ENCODE results near the gene DNAH10.

Gene DNAH10

GRCh38 chr12:123772074-123772473, 10.0 kb downstream of the DNAH10 start:
- no peak overlapping the region for H3K4me2 ChIP-seq (ENCODE audit: low read length)
- TF ChIP-seq CTCF (IDR thresholded peaks at IDR 0.05; ENCODE audit: low read length) = no peak
- TF ChIP-seq EZH2 (IDR thresholded peaks at IDR 0.05; ENCODE audit: borderline replicate concordance, low read length) = no peak
- H3K9ac ChIP-seq (ENCODE audit: low read length) = no peak overlapping the region

GRCh38 chr12:123773375-123773774, 11.3 kb downstream of the DNAH10 start:
- no peak overlapping the region for H3K4me3 ChIP-seq (ENCODE audit: low read depth, low read length, poor library complexity, severe bottlenecking)

More at GRCh38 chr12:123772074-123772473, 10.0 kb downstream of the DNAH10 start:
- H2AFZ ChIP-seq (ENCODE audit: low read length) = no peak overlapping the region
- no peak overlapping the region for H3K4me3 ChIP-seq (ENCODE audit: low read depth, low read length, poor library complexity, severe bottlenecking)
- H3F3A ChIP-seq (ENCODE audit: insufficient read depth, low read length) = no peaks in the 10 kb centered on the region
- H3K79me2 ChIP-seq (ENCODE audit: insufficient read depth, low read length) = no peaks in the 10 kb centered on the region
- H3K27me3 ChIP-seq (ENCODE audit: insufficient read depth, low read length) = peaks cover 15% of the 10 kb centered on the region; the same call in 1 of the 2 replicates
- H3K9me2 ChIP-seq (ENCODE audit: low read depth, low read length) = no peaks in the 10 kb centered on the region
- 0 out of 2 replicates have a peak, but pooled peaks cover 4% of the 10 kb centered on the region for H3K9me3 ChIP-seq (ENCODE audit: low read length)
- H4K20me1 ChIP-seq (ENCODE audit: insufficient read depth, low read length) = no peaks in the 10 kb centered on the region
- H3K36me3 ChIP-seq (ENCODE audit: insufficient read depth, low read length) = no peaks in the 10 kb centered on the region; the same call in 1 of the 2 replicates
- H3K4me1 ChIP-seq (ENCODE audit: insufficient read depth, low read length, severe bottlenecking) = no peaks in the 10 kb centered on the region
- H3K27ac ChIP-seq (ENCODE audit: low read depth, low read length, poor library complexity, severe bottlenecking) = no peak overlapping the region

GRCh38 chr12:123779551-123779950, 17.4 kb downstream of the DNAH10 start:
- H3K36me3 ChIP-seq (ENCODE audit: insufficient read depth, low read length) = no peaks in the 10 kb centered on the region; the same call in 1 of the 2 replicates
- H3K4me1 ChIP-seq (ENCODE audit: insufficient read depth, low read length, severe bottlenecking) = no peaks in the 10 kb centered on the region
- H3K4me3 ChIP-seq (ENCODE audit: low read depth, low read length, poor library complexity, severe bottlenecking) = no peak overlapping the region
- no peak overlapping the region for H3K4me2 ChIP-seq (ENCODE audit: low read length)
- TF ChIP-seq CTCF (IDR thresholded peaks at IDR 0.05; ENCODE audit: low read length) = no peak
- no peak for TF ChIP-seq EZH2 (IDR thresholded peaks at IDR 0.05; ENCODE audit: borderline replicate concordance, low read length)
- H3K9me3 ChIP-seq (ENCODE audit: low read length) = no peaks in the 10 kb centered on the region
- H3K27me3 ChIP-seq (ENCODE audit: insufficient read depth, low read length) = peaks cover 10% of the 10 kb centered on the region; the same call in 1 of the 2 replicates
- no peak overlapping the region for H3K9ac ChIP-seq (ENCODE audit: low read length)
- H3K27ac ChIP-seq (ENCODE audit: low read depth, low read length, poor library complexity, severe bottlenecking) = no peak overlapping the region
- no peaks in the 10 kb centered on the region for H4K20me1 ChIP-seq (ENCODE audit: insufficient read depth, low read length)
- H3F3A ChIP-seq (ENCODE audit: insufficient read depth, low read length) = no peaks in the 10 kb centered on the region
- no peaks in the 10 kb centered on the region for H3K9me2 ChIP-seq (ENCODE audit: low read depth, low read length)
- H3K79me2 ChIP-seq (ENCODE audit: insufficient read depth, low read length) = no peaks in the 10 kb centered on the region
- H2AFZ ChIP-seq (ENCODE audit: low read length) = no peak overlapping the region

More at GRCh38 chr12:123773375-123773774, 11.3 kb downstream of the DNAH10 start:
- no peak overlapping the region for H3K9ac ChIP-seq (ENCODE audit: low read length)
- no peaks in the 10 kb centered on the region for H3K9me2 ChIP-seq (ENCODE audit: low read depth, low read length)
- H4K20me1 ChIP-seq (ENCODE audit: insufficient read depth, low read length) = no peaks in the 10 kb centered on the region
- no peak overlapping the region for H3K27ac ChIP-seq (ENCODE audit: low read depth, low read length, poor library complexity, severe bottlenecking)
- H3K27me3 ChIP-seq (ENCODE audit: insufficient read depth, low read length) = peaks cover 15% of the 10 kb centered on the region; the same call in 1 of the 2 replicates
- no peak overlapping the region for H2AFZ ChIP-seq (ENCODE audit: low read length)
- no peaks in the 10 kb centered on the region for H3F3A ChIP-seq (ENCODE audit: insufficient read depth, low read length)
- 0 out of 2 replicates have a peak, but pooled peaks cover 4% of the 10 kb centered on the region for H3K9me3 ChIP-seq (ENCODE audit: low read length)
- TF ChIP-seq CTCF (IDR thresholded peaks at IDR 0.05; ENCODE audit: low read length) = no peak
- no peak for TF ChIP-seq EZH2 (IDR thresholded peaks at IDR 0.05; ENCODE audit: borderline replicate concordance, low read length)
- H3K79me2 ChIP-seq (ENCODE audit: insufficient read depth, low read length) = no peaks in the 10 kb centered on the region
- no peaks in the 10 kb centered on the region for H3K4me1 ChIP-seq (ENCODE audit: insufficient read depth, low read length, severe bottlenecking)
- no peaks in the 10 kb centered on the region; the same call in 1 of the 2 replicates for H3K36me3 ChIP-seq (ENCODE audit: insufficient read depth, low read length)
- H3K4me2 ChIP-seq (ENCODE audit: low read length) = no peak overlapping the region
